GM12801 (cell line): Measurements from ENCODE around the gene ZDHHC24.

ENCODE experiments used
- TF ChIP-seq, protein P1 (sequence below): IDR thresholded peaks from one replicate; pipeline ENCODE4 v1.5.1; 2011; ENCODE audit warnings: control low read depth; ENCODE audit not compliant: insufficient read length; ENCODE audit errors: extremely low read depth

ZDHHC24 gene

DNA sequence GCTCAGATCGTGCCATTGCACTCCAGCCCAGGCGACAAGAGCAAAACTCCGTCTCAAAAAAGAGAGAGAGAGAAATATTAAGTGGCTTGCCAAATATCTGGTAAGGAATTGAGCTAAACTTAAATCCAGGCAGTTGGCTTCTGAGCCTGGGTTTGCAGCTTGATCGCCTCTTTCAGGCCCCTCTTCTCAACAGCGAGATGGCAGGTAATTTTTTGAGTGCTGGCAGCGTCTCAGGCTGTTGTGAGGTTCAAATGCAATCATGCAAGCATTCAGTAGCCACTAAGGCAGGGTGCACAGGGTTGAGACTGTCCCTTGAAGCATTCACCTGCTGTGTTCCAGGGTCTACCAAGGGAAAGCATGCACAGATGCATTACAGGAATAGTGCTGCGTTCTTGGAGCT, 23.2 kb upstream of the ZDHHC24 start:
- TF ChIP-seq, protein P1, sequence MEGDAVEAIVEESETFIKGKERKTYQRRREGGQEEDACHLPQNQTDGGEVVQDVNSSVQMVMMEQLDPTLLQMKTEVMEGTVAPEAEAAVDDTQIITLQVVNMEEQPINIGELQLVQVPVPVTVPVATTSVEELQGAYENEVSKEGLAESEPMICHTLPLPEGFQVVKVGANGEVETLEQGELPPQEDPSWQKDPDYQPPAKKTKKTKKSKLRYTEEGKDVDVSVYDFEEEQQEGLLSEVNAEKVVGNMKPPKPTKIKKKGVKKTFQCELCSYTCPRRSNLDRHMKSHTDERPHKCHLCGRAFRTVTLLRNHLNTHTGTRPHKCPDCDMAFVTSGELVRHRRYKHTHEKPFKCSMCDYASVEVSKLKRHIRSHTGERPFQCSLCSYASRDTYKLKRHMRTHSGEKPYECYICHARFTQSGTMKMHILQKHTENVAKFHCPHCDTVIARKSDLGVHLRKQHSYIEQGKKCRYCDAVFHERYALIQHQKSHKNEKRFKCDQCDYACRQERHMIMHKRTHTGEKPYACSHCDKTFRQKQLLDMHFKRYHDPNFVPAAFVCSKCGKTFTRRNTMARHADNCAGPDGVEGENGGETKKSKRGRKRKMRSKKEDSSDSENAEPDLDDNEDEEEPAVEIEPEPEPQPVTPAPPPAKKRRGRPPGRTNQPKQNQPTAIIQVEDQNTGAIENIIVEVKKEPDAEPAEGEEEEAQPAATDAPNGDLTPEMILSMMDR: no peak

DNA sequence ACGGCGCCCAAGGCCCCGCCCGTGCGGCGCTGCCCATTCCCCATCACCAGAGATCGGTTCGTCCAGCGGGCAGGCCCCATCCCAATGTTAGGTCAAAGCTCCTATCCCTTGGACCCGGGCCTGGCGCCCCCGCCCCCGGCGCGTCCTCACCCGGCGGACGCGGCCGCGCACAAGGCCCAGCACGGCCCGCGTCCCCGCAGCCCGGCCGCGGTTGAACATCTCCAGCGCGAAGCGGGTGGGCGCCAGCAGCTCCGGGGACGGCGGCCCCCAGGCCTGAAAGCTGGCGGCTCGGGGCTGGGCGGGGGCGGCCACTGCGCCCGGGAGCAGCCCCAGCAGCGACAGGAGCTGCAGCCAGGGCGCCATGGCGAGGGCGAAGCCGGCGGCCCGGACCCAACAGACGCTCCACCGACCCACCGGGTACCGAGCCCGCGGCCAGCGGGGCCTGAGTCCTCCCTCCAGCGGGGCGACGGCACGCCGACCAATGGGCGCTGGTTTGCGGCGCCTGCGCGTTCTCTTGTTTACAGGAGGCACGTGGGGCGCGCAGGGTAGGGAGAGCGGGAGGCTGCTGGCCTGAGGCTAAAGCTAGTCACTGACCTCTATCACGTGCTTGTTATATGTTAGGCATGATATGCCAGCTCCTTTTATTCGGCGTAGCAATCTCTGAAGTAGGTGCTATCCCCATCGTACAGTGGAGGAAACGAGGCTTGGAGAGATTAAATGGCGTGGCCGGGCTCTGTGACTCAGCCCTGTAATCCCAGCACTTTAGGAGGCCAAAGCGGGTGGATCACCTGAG, 22.5 kb upstream of the ZDHHC24 start, which contains the start of gene CTSF:
Gene CTSF (minus strand): TSS at position 483 of the 793 bp plus-strand sequence. CDS start 120 bp downstream, at position 363.
- TF ChIP-seq, protein P1: no peak

DNA sequence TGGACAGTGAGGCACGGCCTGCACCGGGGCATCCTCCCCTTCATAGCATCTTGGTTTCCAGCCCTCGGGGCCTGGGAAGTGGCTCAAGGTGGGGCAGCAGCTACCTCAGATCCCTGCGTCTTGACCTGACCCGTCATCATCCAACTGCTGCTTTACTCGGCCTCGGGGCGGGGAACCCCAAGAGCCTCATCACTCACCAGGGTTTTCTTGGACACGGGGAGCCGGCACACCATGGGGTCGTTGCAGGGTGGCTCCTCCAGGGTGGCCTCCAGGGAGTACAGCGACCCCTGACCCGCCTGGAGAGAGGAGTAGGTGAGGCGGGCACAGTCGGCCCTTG, 21.9 kb upstream of the ZDHHC24 start:
- TF ChIP-seq, protein P1: no peak

DNA sequence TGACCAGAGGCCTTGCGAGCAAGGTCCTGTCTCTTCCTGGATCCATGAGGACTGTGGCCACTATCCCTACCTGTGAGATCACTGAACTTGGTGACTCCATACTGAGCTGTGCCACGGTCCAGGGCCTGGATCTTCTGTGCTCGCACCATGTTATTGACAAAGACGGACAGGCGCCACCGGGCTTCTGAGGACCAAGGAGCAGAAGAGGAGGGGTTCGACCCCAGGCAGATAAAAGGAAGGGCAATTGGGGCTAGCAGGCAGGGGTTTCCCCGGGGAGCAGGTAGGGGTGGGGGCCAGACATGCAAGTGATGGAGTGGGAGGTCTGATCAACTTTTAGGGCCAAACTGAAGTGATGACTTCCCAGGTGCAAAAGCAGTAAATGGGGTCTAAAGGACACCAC, 20.4 kb upstream of the ZDHHC24 start:
- TF ChIP-seq, protein P1: no peak

DNA sequence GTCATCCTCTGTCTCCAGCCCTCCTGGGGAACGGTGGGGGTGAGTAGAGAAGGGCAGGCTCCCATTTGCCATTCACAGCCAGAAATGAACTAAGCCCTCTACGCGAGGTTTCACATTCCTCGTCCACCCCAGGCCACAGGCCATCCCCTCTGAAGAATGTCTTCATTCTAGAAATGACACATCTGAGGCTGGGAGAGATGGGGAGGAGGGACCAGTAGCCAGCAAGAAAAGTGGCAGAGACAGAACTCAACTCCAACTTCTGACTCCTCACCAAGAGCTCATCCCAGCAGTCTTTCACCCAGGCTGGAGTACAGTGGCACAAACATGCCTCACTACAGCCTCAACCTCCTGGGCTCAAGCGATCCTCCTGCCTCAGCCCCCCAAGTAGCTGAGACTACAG, 19.1 kb upstream of the ZDHHC24 start:
- TF ChIP-seq, protein P1: no peak

DNA sequence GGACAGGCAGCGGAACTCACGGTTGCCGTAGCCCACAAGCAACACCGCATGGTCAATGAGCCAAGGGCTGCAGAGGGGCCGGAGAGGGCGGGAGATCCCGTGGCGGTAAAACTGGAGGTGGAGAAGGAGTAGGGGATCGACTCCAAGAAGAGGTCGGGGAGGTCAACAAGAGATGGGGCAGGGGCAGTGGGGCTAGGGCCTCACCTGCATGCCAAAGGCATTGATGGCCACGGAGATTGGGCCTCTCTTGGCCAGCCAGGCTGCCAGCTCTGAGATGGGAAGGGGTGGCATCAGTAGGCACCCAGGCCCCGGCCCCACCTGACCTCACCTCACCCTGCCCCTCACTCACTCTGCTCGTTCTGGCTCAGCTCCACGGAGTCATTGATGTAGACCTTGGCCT, 18.7 kb upstream of the ZDHHC24 start:
- TF ChIP-seq, protein P1: no peak

DNA sequence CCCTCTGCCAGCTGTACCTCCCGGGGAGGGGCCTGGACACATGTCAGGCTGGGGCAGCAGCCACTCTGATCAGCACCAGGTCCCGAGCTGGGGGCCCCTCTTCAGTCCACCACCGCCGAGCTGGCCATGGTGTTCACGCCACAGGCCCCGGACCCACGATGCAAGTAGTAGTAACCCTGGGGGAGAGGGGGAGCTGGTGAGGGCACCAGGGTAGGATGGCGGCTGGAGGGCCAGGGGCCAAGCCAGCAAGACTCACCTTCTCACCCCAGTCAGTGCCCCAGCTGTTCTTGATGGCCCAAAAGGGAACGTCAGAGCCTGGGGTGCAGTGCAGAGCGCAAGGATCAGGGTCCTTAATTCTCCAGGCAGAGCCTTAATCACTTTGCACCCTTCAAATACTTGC, 18.0 kb upstream of the ZDHHC24 start:
- TF ChIP-seq, protein P1: no peak
